Chondrocyte (in vitro differentiated cells): ENCODE measurements around the gene PIGT. TPM values are rescaled to one million over a fixed set of nuclear protein-coding genes. Genes with fewer than 3 reads are reported as not detected.

Source experiments
- DNase-seq: peaks from one replicate; pipeline ENCODE4 v3.0.0; 2021; ENCODE audit warnings: mixed read lengths, low spot score
- H3K27ac Mint-ChIP-seq: one replicate; pipeline ENCODE4 v1.8.0; 2021; ENCODE audit warnings: mild to moderate bottlenecking, moderate library complexity, mixed read lengths; ENCODE audit not compliant: unreplicated experiment
- H3K27me3 Mint-ChIP-seq: 2 replicates; pipeline ENCODE4 v1.8.0; 2021; ENCODE audit warnings: low read depth, mixed read lengths
- H3K36me3 Mint-ChIP-seq: 2 replicates; pipeline ENCODE4 v1.8.0; 2021; ENCODE audit warnings: low read depth, mixed read lengths
- H3K4me1 Mint-ChIP-seq: 2 replicates; pipeline ENCODE4 v1.8.0; 2021; ENCODE audit warnings: low read depth, mild to moderate bottlenecking, mixed read lengths
- H3K4me3 Mint-ChIP-seq: one replicate; pipeline ENCODE4 v1.8.0; 2021; ENCODE audit warnings: mild to moderate bottlenecking, moderate library complexity, mixed read lengths; ENCODE audit not compliant: unreplicated experiment
- H3K9me3 Mint-ChIP-seq: 2 replicates; pipeline ENCODE4 v1.8.0; 2021; ENCODE audit warnings: low read depth, mixed read lengths
- CTCF ChIP-seq: fragments of 200-600 bp; sonication (generic); IDR thresholded peaks from 2 replicates; pipeline ENCODE4 v1.5.0; 2021; ENCODE audit warnings: antibody characterized with exemption, mild to moderate bottlenecking, moderate library complexity
- total RNA-seq: library from RNA; stranded (reverse); gene quantifications from 3 replicates; pipeline ENCODE4 v1.2.1, GENCODE V29; 2021

PIGT gene
- total RNA-seq, 1 donor from 2014 or later: 105 TPM

GRCh38 chr20:45432294-45432693 lies 16.4 kb downstream of the PIGT start:
- TF ChIP-seq CTCF: no peak
- Mint-ChIP-seq H3K9me3 (no peaks in the 10 kb centered on the region), H3K4me3 (no peak overlapping the region), H3K4me1 (peaks cover 4% of the 10 kb centered on the region), H3K27me3 (no peaks in the 10 kb centered on the region), H3K27ac (no peak overlapping the region), H3K36me3 (no peaks in the 10 kb centered on the region)
- DNase-seq: no peak

DNA sequence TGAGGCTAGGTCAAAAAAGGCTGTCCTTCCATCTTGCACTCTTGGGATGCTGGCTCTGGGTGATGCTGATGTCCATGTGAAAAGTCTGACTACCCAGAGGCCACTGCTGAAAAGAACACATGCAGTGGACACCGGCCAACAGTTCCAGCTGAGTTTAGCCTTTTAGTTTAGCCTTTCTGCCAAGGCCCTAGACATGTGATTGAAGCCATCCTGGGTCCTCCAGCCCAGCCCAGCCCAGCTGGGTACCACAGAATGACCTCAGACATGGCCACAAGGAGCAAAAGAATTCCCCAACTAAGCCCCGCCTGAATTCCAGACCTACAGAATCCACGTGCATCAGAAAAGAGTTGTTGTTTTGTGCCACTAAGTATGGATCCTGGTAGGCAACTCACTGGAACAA lies 17.4 kb downstream of the PIGT start:
- Mint-ChIP-seq H3K4me1 (peaks cover 4% of the 10 kb centered on the region), H3K27ac (no peak overlapping the region), H3K4me3 (no peak overlapping the region), H3K36me3 (no peaks in the 10 kb centered on the region), H3K9me3 (no peaks in the 10 kb centered on the region), H3K27me3 (no peaks in the 10 kb centered on the region)
- TF ChIP-seq CTCF: no peak
- no peak for DNase-seq

DNA sequence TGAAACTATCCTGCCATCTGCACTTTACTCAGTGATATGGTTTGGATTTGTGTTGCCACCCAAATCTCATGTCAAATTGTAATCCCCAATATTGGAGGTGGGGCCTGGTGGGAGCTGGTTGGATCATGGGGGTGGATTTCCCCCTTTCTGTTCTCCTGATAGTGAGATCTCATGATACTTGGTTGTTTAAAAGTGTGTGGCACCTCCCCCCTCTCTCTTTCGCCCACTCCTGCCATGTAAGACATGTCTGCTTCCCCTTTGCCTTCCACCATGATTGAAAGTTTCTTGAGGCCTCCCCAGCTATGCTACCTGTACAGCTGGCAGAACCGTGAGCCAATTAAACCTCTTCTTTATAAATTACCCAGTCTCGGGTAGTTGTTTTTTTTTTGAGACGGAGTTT lies 18.0 kb downstream of the PIGT start:
- H3K27ac Mint-ChIP-seq: no peak overlapping the region
- H3K36me3 Mint-ChIP-seq: no peaks in the 10 kb centered on the region
- peaks cover 4% of the 10 kb centered on the region for H3K4me1 Mint-ChIP-seq
- no peak for DNase-seq
- TF ChIP-seq CTCF: no peak
- no peaks in the 10 kb centered on the region for H3K9me3 Mint-ChIP-seq
- H3K27me3 Mint-ChIP-seq: no peaks in the 10 kb centered on the region
- no peak overlapping the region for H3K4me3 Mint-ChIP-seq

- H3K36me3 Mint-ChIP-seq: no peaks in the 10 kb centered on the region
- peak overlapping the region; percentile 86 for H3K27ac Mint-ChIP-seq
- H3K4me3 Mint-ChIP-seq: peak overlapping the region; percentile 84
- H3K4me1 Mint-ChIP-seq: peaks cover 4% of the 10 kb centered on the region
- H3K9me3 Mint-ChIP-seq: no peaks in the 10 kb centered on the region
- DNase-seq: no peak
- peaks cover 1% of the 10 kb centered on the region for H3K27me3 Mint-ChIP-seq
- peak; percentile 99 for TF ChIP-seq CTCF
Observed at GRCh38 chr20:45436732-45437485, 21.0 kb downstream of the PIGT start.

GRCh38 chr20:45440424-45440823 lies 24.5 kb downstream of the PIGT start:
- no peak overlapping the region for H3K27ac Mint-ChIP-seq
- no peak for TF ChIP-seq CTCF
- no peaks in the 10 kb centered on the region for H3K36me3 Mint-ChIP-seq
- H3K4me3 Mint-ChIP-seq: no peak overlapping the region
- no peaks in the 10 kb centered on the region for H3K4me1 Mint-ChIP-seq
- DNase-seq: no peak
- peaks cover 21% of the 10 kb centered on the region for H3K27me3 Mint-ChIP-seq
- H3K9me3 Mint-ChIP-seq: no peaks in the 10 kb centered on the region
